KMS-11 (cell line): ENCODE measurements around the gene ARID1B.

ENCODE experiments used
- H2AFZ ChIP-seq: fragments of 200-600 bp; sonication (generic); 2 replicates; pipeline ENCODE4 v1.6.1; 2016; ENCODE audit warnings: antibody characterized with exemption, mixed run types, low read depth
- H3K27ac ChIP-seq: fragments of 200-600 bp; sonication (generic); 2 replicates; pipeline ENCODE4 v1.6.1; 2016; ENCODE audit warnings: mild to moderate bottlenecking, mixed run types
- H3K27me3 ChIP-seq: fragments of 200-600 bp; sonication (generic); 2 replicates; pipeline ENCODE4 v1.6.1; 2017; ENCODE audit warnings: mild to moderate bottlenecking, low read depth, mixed run types, moderate library complexity; ENCODE audit not compliant: insufficient read depth
- H3K36me3 ChIP-seq: fragments of 200-600 bp; sonication (generic); 2 replicates; pipeline ENCODE4 v1.6.1; 2017; ENCODE audit warnings: mild to moderate bottlenecking, mixed run types; ENCODE audit not compliant: insufficient read depth
- H3K4me1 ChIP-seq: fragments of 200-600 bp; sonication (generic); 2 replicates; pipeline ENCODE4 v1.6.1; 2016; ENCODE audit warnings: mild to moderate bottlenecking, low read depth, mixed run types; ENCODE audit not compliant: poor library complexity, severe bottlenecking
- H3K4me2 ChIP-seq: fragments of 200-600 bp; sonication (generic); 2 replicates; pipeline ENCODE4 v1.7.0; 2016; ENCODE audit warnings: mild to moderate bottlenecking, mixed run types
- H3K4me3 ChIP-seq: fragments of 200-600 bp; sonication (generic); IDR thresholded peaks from 2 replicates; pipeline ENCODE4 v1.6.1; 2017; ENCODE audit warnings: low read depth, low read length, mixed read lengths; ENCODE audit not compliant: insufficient read depth
- H3K79me2 ChIP-seq: fragments of 200-600 bp; sonication (generic); 2 replicates; pipeline ENCODE4 v1.6.1; 2016; ENCODE audit warnings: low read depth, mixed run types; ENCODE audit not compliant: insufficient read depth
- H3K9ac ChIP-seq: fragments of 200-600 bp; sonication (generic); 2 replicates; pipeline ENCODE4 v1.6.1; 2016; ENCODE audit warnings: mild to moderate bottlenecking, mixed run types
- H4K20me1 ChIP-seq: fragments of 200-600 bp; sonication (generic); 2 replicates; pipeline ENCODE4 v1.6.1; 2016; ENCODE audit warnings: mild to moderate bottlenecking, mixed run types; ENCODE audit not compliant: insufficient read depth
- TF ChIP-seq, protein P1 (sequence below): fragments of 200-600 bp; sonication (generic); conservative IDR thresholded peaks from 2 replicates; pipeline ENCODE4 v1.6.1; 2017; ENCODE audit warnings: low read depth, mild to moderate bottlenecking, antibody characterized with exemption, low read length, moderate library complexity, mixed read lengths

ARID1B gene

GRCh38 chr6:157034436-157035230 is 257.5 kb downstream of the ARID1B start:
- no peak overlapping the region for H3K27ac ChIP-seq
- peaks cover 5% of the 10 kb centered on the region for H4K20me1 ChIP-seq
- no peak overlapping the region for H3K4me3 ChIP-seq
- H2AFZ ChIP-seq, result no peak overlapping the region
- H3K79me2 ChIP-seq, result peaks cover 53% of the 10 kb centered on the region; the same call in 1 of the 2 replicates
- peaks cover 59% of the 10 kb centered on the region for H3K4me1 ChIP-seq
- peak overlapping the region; percentile 63; the same call in 1 of the 2 replicates for H3K4me2 ChIP-seq
- H3K36me3 ChIP-seq, result no peaks in the 10 kb centered on the region
- TF ChIP-seq, protein P1, sequence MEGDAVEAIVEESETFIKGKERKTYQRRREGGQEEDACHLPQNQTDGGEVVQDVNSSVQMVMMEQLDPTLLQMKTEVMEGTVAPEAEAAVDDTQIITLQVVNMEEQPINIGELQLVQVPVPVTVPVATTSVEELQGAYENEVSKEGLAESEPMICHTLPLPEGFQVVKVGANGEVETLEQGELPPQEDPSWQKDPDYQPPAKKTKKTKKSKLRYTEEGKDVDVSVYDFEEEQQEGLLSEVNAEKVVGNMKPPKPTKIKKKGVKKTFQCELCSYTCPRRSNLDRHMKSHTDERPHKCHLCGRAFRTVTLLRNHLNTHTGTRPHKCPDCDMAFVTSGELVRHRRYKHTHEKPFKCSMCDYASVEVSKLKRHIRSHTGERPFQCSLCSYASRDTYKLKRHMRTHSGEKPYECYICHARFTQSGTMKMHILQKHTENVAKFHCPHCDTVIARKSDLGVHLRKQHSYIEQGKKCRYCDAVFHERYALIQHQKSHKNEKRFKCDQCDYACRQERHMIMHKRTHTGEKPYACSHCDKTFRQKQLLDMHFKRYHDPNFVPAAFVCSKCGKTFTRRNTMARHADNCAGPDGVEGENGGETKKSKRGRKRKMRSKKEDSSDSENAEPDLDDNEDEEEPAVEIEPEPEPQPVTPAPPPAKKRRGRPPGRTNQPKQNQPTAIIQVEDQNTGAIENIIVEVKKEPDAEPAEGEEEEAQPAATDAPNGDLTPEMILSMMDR, result peak; percentile 67
- no peak overlapping the region for H3K9ac ChIP-seq
- H3K27me3 ChIP-seq, result no peaks in the 10 kb centered on the region

GRCh38 chr6:157035546-157035945 is 258.4 kb downstream of the ARID1B start:
- H3K27ac ChIP-seq, result no peak overlapping the region
- TF ChIP-seq, protein P1, result no peak

GRCh38 chr6:157036245-157036711 is 259.1 kb downstream of the ARID1B start:
- H2AFZ ChIP-seq, result no peak overlapping the region
- peaks cover 44% of the 10 kb centered on the region; the same call in 1 of the 2 replicates for H3K79me2 ChIP-seq

More at GRCh38 chr6:157035546-157035945, 258.4 kb downstream of the ARID1B start:
- peaks cover 52% of the 10 kb centered on the region; the same call in 1 of the 2 replicates for H3K79me2 ChIP-seq
- H3K4me3 ChIP-seq, result no peak overlapping the region
- peaks cover 51% of the 10 kb centered on the region for H3K4me1 ChIP-seq
- peaks cover 5% of the 10 kb centered on the region for H4K20me1 ChIP-seq
- H2AFZ ChIP-seq, result no peak overlapping the region
- H3K36me3 ChIP-seq, result no peaks in the 10 kb centered on the region
- H3K9ac ChIP-seq, result no peak overlapping the region
- no peak overlapping the region for H3K4me2 ChIP-seq
- no peaks in the 10 kb centered on the region for H3K27me3 ChIP-seq

GRCh38 chr6:157037165-157037564 is 260.0 kb downstream of the ARID1B start:
- Histone ChIP-seq H3K4me1 (peaks cover 47% of the 10 kb centered on the region), H2AFZ (no peak overlapping the region), H3K4me2 (no peak overlapping the region), H4K20me1 (peaks cover 5% of the 10 kb centered on the region), H3K79me2 (peaks cover 42% of the 10 kb centered on the region; the same call in 1 of the 2 replicates), H3K36me3 (no peaks in the 10 kb centered on the region), H3K27ac (no peak overlapping the region), H3K4me3 (no peak overlapping the region), H3K27me3 (no peaks in the 10 kb centered on the region), H3K9ac (no peak overlapping the region)
- TF ChIP-seq, protein P1, result no peak

More at GRCh38 chr6:157036245-157036711, 259.1 kb downstream of the ARID1B start:
- Histone ChIP-seq H4K20me1 (peaks cover 5% of the 10 kb centered on the region), H3K27me3 (no peaks in the 10 kb centered on the region), H3K4me1 (peaks cover 47% of the 10 kb centered on the region), H3K27ac (no peak overlapping the region), H3K4me3 (no peak overlapping the region), H3K4me2 (no peak overlapping the region), H3K9ac (no peak overlapping the region), H3K36me3 (no peaks in the 10 kb centered on the region)
- TF ChIP-seq, protein P1, result no peak
